Epidermal melanocyte (primary cell): ENCODE results near the gene SIGLEC12.
"Not testable (repeated sequence)": the region's sequence is repeated elsewhere in the genome, so short reads cannot be mapped to it uniquely, and the experiment has no call there.

ENCODE experiments used
- DNase-seq: peaks from one replicate; pipeline ENCODE4 v3.0.0; 2011; ENCODE audit warnings: low spot score; ENCODE audit not compliant: insufficient read length

Gene SIGLEC12

GRCh38 chr19:51460164-51460992, 41.2 kb downstream of the SIGLEC12 start:
- DNase-seq = no peak

- no peak for DNase-seq
These were observed 42.6 kb downstream of the SIGLEC12 start for GRCh38 chr19:51458899-51459505.

- DNase-seq = no peak
These were observed 43.5 kb downstream of the SIGLEC12 start, which contains the start of gene SIGLEC8 for GRCh38 chr19:51458051-51458645. SIGLEC8 (minus strand) TSS chr19:51458454; CDS start chr19:51458387, 67 bp downstream.

GRCh38 chr19:51457351-51458013, 44.1 kb downstream of the SIGLEC12 start:
- DNase-seq = no peak

- no peak for DNase-seq
These were observed 44.9 kb downstream of the SIGLEC12 start for GRCh38 chr19:51456541-51457290.

GRCh38 chr19:51450730-51451307, 50.8 kb downstream of the SIGLEC12 start:
- no peak for DNase-seq

GRCh38 chr19:51448411-51449016, 53.1 kb downstream of the SIGLEC12 start:
- DNase-seq = no peak

- no peak for DNase-seq
These were observed 53.6 kb downstream of the SIGLEC12 start for GRCh38 chr19:51448011-51448410.

GRCh38 chr19:51447510-51447909, 54.1 kb downstream of the SIGLEC12 start:
- not testable (repeated sequence) for DNase-seq

- DNase-seq = no peak
These were observed 59.9 kb downstream of the SIGLEC12 start for GRCh38 chr19:51441410-51442390.
